Measurements from ENCODE around the gene CPTP. TPM values are rescaled to one million over a fixed set of nuclear protein-coding genes. Genes with fewer than 3 reads are reported as not detected.
A peak's percentile ranks its signal among the peaks of the same experiment; 100 is the strongest.

The CPTP gene
- total RNA-seq, 1 experiment from 2014 or later, result 52.2 TPM

- CTCF ChIA-PET, result interaction anchor here (0.6 kb wide), 1 partner anchor 173 kb away, joined by 3 read pairs; no protein-coding TSS in a partner anchor
- H3K36me3 ChIP-seq (ENCODE audit: control insufficient read depth, insufficient read depth, low read length), result no peaks in the 10 kb centered on the region
- DNase-seq (ENCODE audit: low read depth, low spot score) (no peak), ATAC-seq (no peak)
- in situ Hi-C loops (cut with HindIII; ENCODE audit: low pct_unique_long_range_greater_than_20kb, low sequenced_read_pairs) (no loop called here), intact Hi-C loops (cut with micrococcal nuclease; ENCODE audit: unreplicated experiment) (no loop called here)
- no peak for TF ChIP-seq TCF7L2 (IDR thresholded peaks at IDR 0.05; ENCODE audit: low read depth, low read length)
- no peak for TF ChIP-seq SIN3A (IDR thresholded peaks at IDR 0.05; ENCODE audit: borderline replicate concordance, insufficient read depth, low read depth, low read length)
- no peak; the same call in 1 of the 2 replicates for TF ChIP-seq POLR2AphosphoS5 (IDR thresholded peaks at IDR 0.05; ENCODE audit: low read depth, low read length)
- no peak for TF ChIP-seq REST (IDR thresholded peaks at IDR 0.05; ENCODE audit: insufficient read depth in 1 of 2, low read depth in 2 of 2, low read length in 1 of 2)
- no peak for TF ChIP-seq CTCF (IDR thresholded peaks at IDR 0.05)
- H3K9me3 ChIP-seq (ENCODE audit: control insufficient read depth, insufficient read depth, low read depth, low read length), result no peaks in the 10 kb centered on the region
- H3K4me1 ChIP-seq (ENCODE audit: control insufficient read depth, insufficient read depth, low read length), result peaks cover 58% of the 10 kb centered on the region
- no peak overlapping the region for H3K4me3 ChIP-seq (ENCODE audit: low read depth in 2 of 2, low read length in 2 of 2)
- no TSS peak for BruUV-seq (replicated peaks)
- no peak overlapping the region; the same call in 1 of the 2 replicates for H3K27ac ChIP-seq (ENCODE audit: low read length)
- H3K27me3 ChIP-seq (ENCODE audit: control insufficient read depth, insufficient read depth, low read length), result no peaks in the 10 kb centered on the region
- POLR2A ChIA-PET, result interaction anchor here (0.6 kb wide), 1 partner anchor 72 kb away, joined by 3 read pairs; no protein-coding TSS in a partner anchor
Observed at GRCh38 chr1:1354271-1355247, 30.0 kb downstream of the CPTP start.

- Histone ChIP-seq H3K4me3 (ENCODE audit: low read depth in 2 of 2, low read length in 2 of 2) (peak overlapping the region in 1 of 2 experiments; percentile 16; a peak in 2 of 4 replicates), H3K9me3 (ENCODE audit: control insufficient read depth, insufficient read depth, low read depth, low read length) (no peaks in the 10 kb centered on the region), H3K27ac (ENCODE audit: low read length) (no peak overlapping the region), H3K36me3 (ENCODE audit: control insufficient read depth, insufficient read depth, low read length) (no peaks in the 10 kb centered on the region), H3K27me3 (ENCODE audit: control insufficient read depth, insufficient read depth, low read length) (no peaks in the 10 kb centered on the region), H3K4me1 (ENCODE audit: control insufficient read depth, insufficient read depth, low read length) (peaks cover 66% of the 10 kb centered on the region)
- in situ Hi-C loops (cut with HindIII; ENCODE audit: low pct_unique_long_range_greater_than_20kb, low sequenced_read_pairs) (no loop called here), intact Hi-C loops (cut with micrococcal nuclease; ENCODE audit: unreplicated experiment) (no loop called here)
- DNase-seq (ENCODE audit: low read depth, low spot score) (no peak), ATAC-seq (peak; percentile 32)
- POLR2A ChIA-PET, result interaction anchor here (0.6 kb wide), 1 partner anchor 71 kb away, joined by 3 read pairs; no protein-coding TSS in a partner anchor
- TF ChIP-seq CTCF (IDR thresholded peaks at IDR 0.05) (no peak), TCF7L2 (IDR thresholded peaks at IDR 0.05; ENCODE audit: low read depth, low read length) (no peak), SIN3A (IDR thresholded peaks at IDR 0.05; ENCODE audit: borderline replicate concordance, insufficient read depth, low read depth, low read length) (no peak; the same call in 1 of the 2 replicates), REST (IDR thresholded peaks at IDR 0.05; ENCODE audit: insufficient read depth in 1 of 2, low read depth in 2 of 2, low read length in 1 of 2) (no peak), POLR2AphosphoS5 (IDR thresholded peaks at IDR 0.05; ENCODE audit: low read depth, low read length) (no peak; the same call in 1 of the 2 replicates)
- CTCF ChIA-PET, result no interaction called here
- no TSS peak for BruUV-seq (replicated peaks)
Observed at GRCh38 chr1:1355416-1355815, 30.8 kb downstream of the CPTP start.
